Measurements from ENCODE around the gene NETO2. TPM values are rescaled to one million over a fixed set of nuclear protein-coding genes. Genes with fewer than 3 reads are reported as not detected.
A peak's percentile ranks its signal among the peaks of the same experiment; 100 is the strongest.

NETO2 gene
- total RNA-seq, 1 experiment from 2014 or later, result 28.6 TPM

- Histone ChIP-seq H3K4ac (ENCODE audit: low read depth, low read length) (no peak overlapping the region), H4K91ac (ENCODE audit: insufficient read length, low read depth, low read length) (no peak overlapping the region), H3K9ac (ENCODE audit: extremely low read depth, insufficient read length, low read length) (no peak overlapping the region), H2BK120ac (ENCODE audit: low read depth, low read length, poor library complexity, severe bottlenecking) (no peak overlapping the region), H2BK15ac (ENCODE audit: low read depth, low read length) (no peak overlapping the region), H4K8ac (replicated peaks; ENCODE audit: insufficient read length, low read depth, low read length) (no peak overlapping the region), H3K18ac (ENCODE audit: insufficient read length, low read depth, low read length) (no peak overlapping the region), H4K20me1 (ENCODE audit: control insufficient read depth, insufficient read depth, insufficient read length) (no peaks in the 10 kb centered on the region), H2AK5ac (ENCODE audit: insufficient read length, low read length) (no peak overlapping the region), H3K4me1 (ENCODE audit: insufficient read depth, low read length) (no peaks in the 10 kb centered on the region; the same call in 1 of the 2 replicates), H2AFZ (ENCODE audit: low read length) (no peak overlapping the region), H2BK20ac (ENCODE audit: low read depth, low read length, poor library complexity, severe bottlenecking) (no peak overlapping the region), H3K56ac (ENCODE audit: insufficient read length, low read depth, low read length) (no peak overlapping the region), H3K79me2 (ENCODE audit: insufficient read depth, low read length) (no peaks in the 10 kb centered on the region), H4K5ac (ENCODE audit: insufficient read length, low read depth, low read length) (no peak overlapping the region), H3K14ac (ENCODE audit: insufficient read depth, low read length) (no peak overlapping the region), H2BK12ac (ENCODE audit: insufficient read length, low read depth, low read length) (no peak overlapping the region), H3K27ac (ENCODE audit: insufficient read length, low read depth, low read length) (no peak overlapping the region), H3K79me1 (ENCODE audit: insufficient read depth, low read depth, low read length, poor library complexity, severe bottlenecking) (no peaks in the 10 kb centered on the region), H3K27me3 (ENCODE audit: insufficient read depth, low read length) (no peaks in the 10 kb centered on the region), H2BK5ac (ENCODE audit: insufficient read length, low read length) (no peak overlapping the region), H3T11ph (ENCODE audit: low read length) (no peak overlapping the region), H3K9me3 (ENCODE audit: control insufficient read depth, low read depth, low read length) (no peaks in the 10 kb centered on the region), H3K4me2 (ENCODE audit: insufficient read depth, insufficient read length, low read length) (no peak overlapping the region), H3K23ac (ENCODE audit: insufficient read length, low read depth, low read length) (no peak overlapping the region), H3K23me2 (ENCODE audit: insufficient read length, low read depth, low read length, poor library complexity, severe bottlenecking) (no peaks in the 10 kb centered on the region)
- no peak overlapping the region; a peak in 1 of 7 replicates for H3K27ac Mint-ChIP-seq
- no peak for DNase-seq
- H3K4me1 Mint-ChIP-seq, result peaks cover 17 to 20% of the 10 kb centered on the region in 2 experiments
- no peaks in the 10 kb centered on the region for H3K27me3 Mint-ChIP-seq (ENCODE audit: low read depth)
- H3K36me3 Mint-ChIP-seq (ENCODE audit: insufficient read depth in 1 of 3, low read depth in 3 of 3), result peaks cover 0 to 2% (median 0%) of the 10 kb centered on the region in 3 experiments; a peak in 3 of 7 replicates
- no peak overlapping the region for H3K4me3 Mint-ChIP-seq
- H3K9me3 Mint-ChIP-seq, result peaks cover 0 to 2% of the 10 kb centered on the region in 2 experiments; a peak in 1 of 5 replicates
- peak; percentile 43; the same call in 2 of the 3 replicates for TF ChIP-seq CTCF (conservative IDR thresholded peaks at IDR 0.05)
- no CpG with 5 or more reads among the region's 10 CpGs for WGBS (ENCODE audit: extremely low coverage, insufficient read length, low lambda C conversion rate)
These were observed 19.1 kb upstream of the NETO2 start for GRCh38 chr16:47162670-47163420.

Data from H9 (cell line).